Endothelial cell of umbilical vein (primary cell): ENCODE data around the gene GNPAT.

Experiments used
- CTCF ChIP-seq, 2 donors: IDR thresholded peaks; 1 replicate in 1 of 2; 2 replicates in 1 of 2; pipeline ENCODE4 v1.5.1; 2011; ENCODE audit warnings: low read length in 2 of 2, mild to moderate bottlenecking in 2 of 2, moderate library complexity in 2 of 2, control low read depth in 1 of 2, inconsistent platforms in 1 of 2, low read depth in 1 of 2; ENCODE audit not compliant: insufficient read depth in 1 of 2; ENCODE audit errors: extremely low read depth in 1 of 2
- EZH2 ChIP-seq: IDR thresholded peaks from 2 replicates; pipeline ENCODE4 v1.6.1; 2012; ENCODE audit warnings: borderline replicate concordance, low read depth, mild to moderate bottlenecking, moderate library complexity, low read length, inconsistent platforms; ENCODE audit not compliant: severe bottlenecking
- FOS ChIP-seq: IDR thresholded peaks from 2 replicates; pipeline ENCODE4 v1.6.1; 2011; ENCODE audit warnings: mild to moderate bottlenecking, low read length, moderate library complexity, borderline replicate concordance; ENCODE audit not compliant: insufficient read depth

GRCh38 chr1:231241750-231242149 lies 738 bp downstream of the GNPAT start:
- TF ChIP-seq CTCF (IDR thresholded peaks at IDR 0.05; ENCODE audit: extremely low read depth in 1 of 2, insufficient read depth in 1 of 2, low read depth in 1 of 2, low read length in 2 of 2) (no peak), FOS (no peak), EZH2 (no peak)
